SK-N-SH (cell line): ENCODE measurements around the gene SIT1. TPM values are rescaled to one million over a fixed set of nuclear protein-coding genes. Genes with fewer than 3 reads are reported as not detected.

Experiments
- CTCF ChIA-PET: fragments of 300-600, 350-600 bp; formaldehyde crosslinking; extraction: SDS; loops from one replicate; lab custom pipeline; 2021; lab: Yijun Ruan, JAX
- POLR2A ChIA-PET: fragments of 350-600 bp; sonication (Branson Sonifier 250); formaldehyde crosslinking; extraction: SDS; loops from one replicate; lab custom pipeline; 2020; ENCODE audit warnings: antibody characterized with exemption, inconsistent platforms; lab: Yijun Ruan, JAX
- DNase-seq: peaks from one replicate; pipeline ENCODE4 v3.0.0; 2012
- H2AFZ ChIP-seq: fragments of 200-600 bp; sonication (generic); 2 replicates; pipeline ENCODE4 v1.8.1; 2016; ENCODE audit warnings: antibody characterized with exemption, mild to moderate bottlenecking, low read depth
- H3F3A ChIP-seq: fragments of 200-600 bp; sonication (generic); replicated peaks from 2 replicates; pipeline ENCODE3; 2016; ENCODE audit warnings: antibody characterized with exemption, mild to moderate bottlenecking; ENCODE audit not compliant: insufficient read depth
- H3K27ac ChIP-seq, 2 experiments: fragments of 200-500 bp in 1 of 2; fragments of 200-600 bp in 1 of 2; sonication (Bioruptor generic) in 1 of 2; sonication (generic), shearing (Covaris generic) in 1 of 2; 2 replicates each; pipeline versions ENCODE4 v1.5.1 to v1.6.1; 2014 to 2016; ENCODE audit warnings: low read depth in 2 of 2, inconsistent platforms in 1 of 2, low read length in 1 of 2, mild to moderate bottlenecking in 1 of 2, mixed read lengths in 1 of 2
- H3K27me3 ChIP-seq: fragments of 200-600 bp; sonication (generic), shearing (Covaris generic); 2 replicates; pipeline ENCODE4 v1.6.1; 2016; ENCODE audit warnings: mixed run types; ENCODE audit not compliant: insufficient read depth
- H3K36me3 ChIP-seq, 2 experiments: fragments of 200-500 bp in 1 of 2; fragments of 200-600 bp in 1 of 2; sonication (Bioruptor generic) in 1 of 2; sonication (generic) in 1 of 2; replicated peaks in 1 of 2; 2 replicates each; pipeline versions ENCODE3 to v1.5.1; 2014 to 2016; ENCODE audit warnings: low read length in 1 of 2, mild to moderate bottlenecking in 1 of 2; ENCODE audit not compliant: insufficient read depth in 2 of 2, control insufficient read depth in 1 of 2
- H3K4me1 ChIP-seq, 2 experiments: fragments of 200-500 bp in 1 of 2; fragments of 200-600 bp in 1 of 2; sonication (Bioruptor generic) in 1 of 2; sonication (generic), shearing (Covaris generic) in 1 of 2; 2 replicates each; pipeline versions ENCODE4 v1.5.1 to v1.6.1; 2014 to 2016; ENCODE audit warnings: low read depth in 1 of 2, low read length in 1 of 2, mixed run types in 1 of 2; ENCODE audit not compliant: insufficient read depth in 2 of 2, control insufficient read depth in 1 of 2
- H3K4me2 ChIP-seq: fragments of 200-600 bp; sonication (generic), shearing (Covaris generic); 2 replicates; pipeline ENCODE4 v1.6.1; 2017; ENCODE audit warnings: mixed run types
- H3K4me3 ChIP-seq, 2 experiments: fragments of 200-500 bp in 1 of 2; fragments of 200-600 bp in 1 of 2; sonication (Bioruptor generic) in 1 of 2; sonication (generic), shearing (Covaris generic) in 1 of 2; 2 replicates each; pipeline versions ENCODE4 v1.5.1 to v1.8.1; 2014 to 2016; ENCODE audit warnings: low read depth in 2 of 2, inconsistent platforms in 1 of 2, low read length in 1 of 2, mild to moderate bottlenecking in 1 of 2, mixed read lengths in 1 of 2, moderate library complexity in 1 of 2
- H3K79me2 ChIP-seq: fragments of 200-600 bp; sonication (generic); 2 replicates; pipeline ENCODE4 v1.8.1; 2017; ENCODE audit warnings: mild to moderate bottlenecking; ENCODE audit not compliant: insufficient read depth
- H3K9ac ChIP-seq: fragments of 200-600 bp; sonication (generic); 2 replicates; pipeline ENCODE4 v1.6.1; 2017; ENCODE audit warnings: mixed run types
- H3K9me2 ChIP-seq: fragments of 200-600 bp; sonication (generic); 2 replicates; pipeline ENCODE4 v1.6.1; 2017; ENCODE audit warnings: mixed run types
- H3K9me3 ChIP-seq: fragments of 200-600 bp; sonication (generic); 2 replicates; pipeline ENCODE4 v1.6.1; 2017; ENCODE audit warnings: mixed run types, mild to moderate bottlenecking, moderate library complexity
- H4K20me1 ChIP-seq: fragments of 200-600 bp; sonication (generic); 2 replicates; pipeline ENCODE4 v1.6.1; 2017; ENCODE audit warnings: mild to moderate bottlenecking, mixed run types; ENCODE audit not compliant: insufficient read depth
- EP300 ChIP-seq, 2 experiments: IDR thresholded peaks; 2 replicates each; pipeline versions ENCODE4 v1.4.0 to v1.6.1; 2012; ENCODE audit warnings: borderline replicate concordance in 1 of 2, low read depth in 1 of 2, low read length in 1 of 2
- EZH2phosphoT487 ChIP-seq: fragments of 200-600 bp; sonication (generic); IDR thresholded peaks from 2 replicates; pipeline ENCODE4 v1.6.1; 2017; ENCODE audit warnings: low read depth, mixed run types, mild to moderate bottlenecking, antibody characterized with exemption, moderate library complexity, borderline replicate concordance
- NFIC ChIP-seq: IDR thresholded peaks from 2 replicates; pipeline ENCODE4 v1.4.0; 2012; ENCODE audit warnings: borderline replicate concordance
- NRF1 ChIP-seq: IDR thresholded peaks from 2 replicates; pipeline ENCODE4 v1.6.1; 2012; ENCODE audit warnings: low read depth, mild to moderate bottlenecking, low read length
- POLR2AphosphoS5 ChIP-seq: IDR thresholded peaks from 2 replicates; pipeline ENCODE4 v1.6.1; 2012; ENCODE audit warnings: low read depth, low read length
- RAD21 ChIP-seq: IDR thresholded peaks from 2 replicates; pipeline ENCODE4 v1.6.1; 2012; ENCODE audit warnings: mild to moderate bottlenecking, low read length
- RFX5 ChIP-seq: IDR thresholded peaks from 2 replicates; pipeline ENCODE4 v1.6.1; 2012; ENCODE audit warnings: mild to moderate bottlenecking, improper control_type of control experiment, low read length
- SIN3A ChIP-seq: IDR thresholded peaks from 2 replicates; pipeline ENCODE4 v1.6.1; 2012; ENCODE audit warnings: low read depth, mild to moderate bottlenecking, low read length, moderate library complexity, borderline replicate concordance
- TAF1 ChIP-seq: IDR thresholded peaks from 2 replicates; pipeline ENCODE4 v1.6.1; 2012; ENCODE audit warnings: low read depth, mild to moderate bottlenecking, low read length, moderate library complexity, borderline replicate concordance
- TEAD4 ChIP-seq: IDR thresholded peaks from 2 replicates; pipeline ENCODE4 v1.4.0; 2012; ENCODE audit warnings: mild to moderate bottlenecking, borderline replicate concordance; ENCODE audit not compliant: insufficient read depth
- YY1 ChIP-seq: IDR thresholded peaks from 2 replicates; pipeline ENCODE4 v1.4.0; 2012; ENCODE audit warnings: low read depth, mild to moderate bottlenecking
- WGBS: methylation state at CpG from one replicate; pipeline ENCODE4 v1.1.6; 2017; ENCODE audit warnings: low lambda C conversion rate; 5-methylcytosine and 5-hydroxymethylcytosine counted together
- polyA plus RNA-seq, 3 experiments: library from polyadenylated mRNA; depleted of rRNA; stranded (reverse); fragments of >200 nt; gene quantifications; 2 replicates each; pipeline ENCODE4 v1.2.3, GENCODE V29; 2012
- TF ChIP-seq, protein P1 (sequence below): IDR thresholded peaks from 2 replicates; pipeline ENCODE4; 2012
- TF ChIP-seq, protein P2 (sequence below): IDR thresholded peaks from 2 replicates; pipeline ENCODE4 v1.4.0; 2012; ENCODE audit warnings: low read depth, borderline replicate concordance
- TF ChIP-seq, protein P3 (sequence below): fragments of 200-600 bp; sonication (generic); IDR thresholded peaks from 2 replicates; pipeline ENCODE4 v1.6.1; 2017; ENCODE audit warnings: antibody characterized with exemption, mild to moderate bottlenecking, moderate library complexity
- TF ChIP-seq, protein P4 (sequence below): IDR thresholded peaks from 2 replicates; pipeline ENCODE4 v1.4.0; 2012; ENCODE audit warnings: low read depth, borderline replicate concordance
- TF ChIP-seq, protein P5 (sequence below): fragments of 150-350 bp; IDR thresholded peaks from 2 replicates; pipeline ENCODE4 v1.6.1; 2017; ENCODE audit warnings: antibody characterized with exemption, low read length, low read depth, borderline replicate concordance

The SIT1 gene
- polyA plus RNA-seq, 1 of the 3 experiments (the other 2 are of a cell fraction) = not detected

DNA sequence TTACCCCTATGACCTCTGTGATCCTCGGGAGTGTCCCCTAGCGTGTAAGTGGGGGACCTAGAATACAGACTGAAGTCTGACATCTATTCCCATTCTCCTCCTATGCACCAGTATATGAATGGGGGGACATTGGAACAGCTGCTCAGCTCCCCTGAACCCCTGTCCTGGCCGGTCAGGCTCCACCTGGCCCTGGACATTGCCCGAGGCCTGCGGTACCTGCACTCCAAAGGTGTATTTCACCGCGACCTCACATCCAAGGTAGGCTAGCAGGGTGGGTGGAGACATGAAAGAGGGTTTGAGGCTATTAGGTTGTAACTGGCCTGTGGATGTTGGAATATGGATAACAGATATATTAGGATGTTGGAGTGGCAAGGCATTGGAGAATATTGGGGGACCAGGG, 44.0 kb downstream of the SIT1 start:
- 0 out of 2 replicates have a peak overlapping the region, but pooled peaks have one; percentile 25 for H3K9ac ChIP-seq
- peaks cover 22% of the 10 kb centered on the region for H3K79me2 ChIP-seq
- H4K20me1 ChIP-seq = peaks cover 11% of the 10 kb centered on the region
- H3K27me3 ChIP-seq = no peaks in the 10 kb centered on the region
- DNase-seq = no peak
- no peaks in the 10 kb centered on the region for H3K9me3 ChIP-seq
- H3K4me2 ChIP-seq = peak overlapping the region; percentile 86
- H3K4me3 ChIP-seq = peak overlapping the region in 1 of 2 experiments; percentile 71; a peak in 3 of 4 replicates
- TF ChIP-seq, protein P1, sequence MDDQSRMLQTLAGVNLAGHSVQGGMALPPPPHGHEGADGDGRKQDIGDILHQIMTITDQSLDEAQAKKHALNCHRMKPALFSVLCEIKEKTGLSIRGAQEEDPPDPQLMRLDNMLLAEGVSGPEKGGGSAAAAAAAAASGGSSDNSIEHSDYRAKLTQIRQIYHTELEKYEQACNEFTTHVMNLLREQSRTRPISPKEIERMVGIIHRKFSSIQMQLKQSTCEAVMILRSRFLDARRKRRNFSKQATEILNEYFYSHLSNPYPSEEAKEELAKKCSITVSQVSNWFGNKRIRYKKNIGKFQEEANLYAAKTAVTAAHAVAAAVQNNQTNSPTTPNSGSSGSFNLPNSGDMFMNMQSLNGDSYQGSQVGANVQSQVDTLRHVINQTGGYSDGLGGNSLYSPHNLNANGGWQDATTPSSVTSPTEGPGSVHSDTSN = no peak
- TF ChIP-seq TAF1 (no peak), EZH2phosphoT487 (no peak), RAD21 (no peak), POLR2AphosphoS5 (no peak), RFX5 (no peak), TEAD4 (no peak), NFIC (no peak), EP300 (IDR thresholded peaks at IDR 0.05; ENCODE audit: borderline replicate concordance in 1 of 2, low read depth in 1 of 2, low read length in 1 of 2) (no peak), YY1 (no peak), SIN3A (no peak), NRF1 (no peak)
- TF ChIP-seq, protein P2, sequence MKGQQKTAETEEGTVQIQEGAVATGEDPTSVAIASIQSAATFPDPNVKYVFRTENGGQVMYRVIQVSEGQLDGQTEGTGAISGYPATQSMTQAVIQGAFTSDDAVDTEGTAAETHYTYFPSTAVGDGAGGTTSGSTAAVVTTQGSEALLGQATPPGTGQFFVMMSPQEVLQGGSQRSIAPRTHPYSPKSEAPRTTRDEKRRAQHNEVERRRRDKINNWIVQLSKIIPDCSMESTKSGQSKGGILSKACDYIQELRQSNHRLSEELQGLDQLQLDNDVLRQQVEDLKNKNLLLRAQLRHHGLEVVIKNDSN = no peak
- TF ChIP-seq, protein P3, sequence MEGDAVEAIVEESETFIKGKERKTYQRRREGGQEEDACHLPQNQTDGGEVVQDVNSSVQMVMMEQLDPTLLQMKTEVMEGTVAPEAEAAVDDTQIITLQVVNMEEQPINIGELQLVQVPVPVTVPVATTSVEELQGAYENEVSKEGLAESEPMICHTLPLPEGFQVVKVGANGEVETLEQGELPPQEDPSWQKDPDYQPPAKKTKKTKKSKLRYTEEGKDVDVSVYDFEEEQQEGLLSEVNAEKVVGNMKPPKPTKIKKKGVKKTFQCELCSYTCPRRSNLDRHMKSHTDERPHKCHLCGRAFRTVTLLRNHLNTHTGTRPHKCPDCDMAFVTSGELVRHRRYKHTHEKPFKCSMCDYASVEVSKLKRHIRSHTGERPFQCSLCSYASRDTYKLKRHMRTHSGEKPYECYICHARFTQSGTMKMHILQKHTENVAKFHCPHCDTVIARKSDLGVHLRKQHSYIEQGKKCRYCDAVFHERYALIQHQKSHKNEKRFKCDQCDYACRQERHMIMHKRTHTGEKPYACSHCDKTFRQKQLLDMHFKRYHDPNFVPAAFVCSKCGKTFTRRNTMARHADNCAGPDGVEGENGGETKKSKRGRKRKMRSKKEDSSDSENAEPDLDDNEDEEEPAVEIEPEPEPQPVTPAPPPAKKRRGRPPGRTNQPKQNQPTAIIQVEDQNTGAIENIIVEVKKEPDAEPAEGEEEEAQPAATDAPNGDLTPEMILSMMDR = no peak
- TF ChIP-seq, protein P4, sequence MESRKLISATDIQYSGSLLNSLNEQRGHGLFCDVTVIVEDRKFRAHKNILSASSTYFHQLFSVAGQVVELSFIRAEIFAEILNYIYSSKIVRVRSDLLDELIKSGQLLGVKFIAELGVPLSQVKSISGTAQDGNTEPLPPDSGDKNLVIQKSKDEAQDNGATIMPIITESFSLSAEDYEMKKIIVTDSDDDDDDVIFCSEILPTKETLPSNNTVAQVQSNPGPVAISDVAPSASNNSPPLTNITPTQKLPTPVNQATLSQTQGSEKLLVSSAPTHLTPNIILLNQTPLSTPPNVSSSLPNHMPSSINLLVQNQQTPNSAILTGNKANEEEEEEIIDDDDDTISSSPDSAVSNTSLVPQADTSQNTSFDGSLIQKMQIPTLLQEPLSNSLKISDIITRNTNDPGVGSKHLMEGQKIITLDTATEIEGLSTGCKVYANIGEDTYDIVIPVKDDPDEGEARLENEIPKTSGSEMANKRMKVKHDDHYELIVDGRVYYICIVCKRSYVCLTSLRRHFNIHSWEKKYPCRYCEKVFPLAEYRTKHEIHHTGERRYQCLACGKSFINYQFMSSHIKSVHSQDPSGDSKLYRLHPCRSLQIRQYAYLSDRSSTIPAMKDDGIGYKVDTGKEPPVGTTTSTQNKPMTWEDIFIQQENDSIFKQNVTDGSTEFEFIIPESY = no peak
- TF ChIP-seq, protein P5, sequence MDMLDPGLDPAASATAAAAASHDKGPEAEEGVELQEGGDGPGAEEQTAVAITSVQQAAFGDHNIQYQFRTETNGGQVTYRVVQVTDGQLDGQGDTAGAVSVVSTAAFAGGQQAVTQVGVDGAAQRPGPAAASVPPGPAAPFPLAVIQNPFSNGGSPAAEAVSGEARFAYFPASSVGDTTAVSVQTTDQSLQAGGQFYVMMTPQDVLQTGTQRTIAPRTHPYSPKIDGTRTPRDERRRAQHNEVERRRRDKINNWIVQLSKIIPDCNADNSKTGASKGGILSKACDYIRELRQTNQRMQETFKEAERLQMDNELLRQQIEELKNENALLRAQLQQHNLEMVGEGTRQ = no peak
- ChIA-PET POLR2A (no interaction called here), CTCF (interaction anchor here (1.5 kb wide), 1 partner anchor 9 kb away, joined by 3 read pairs; no protein-coding TSS in a partner anchor)
- H3K36me3 ChIP-seq = peaks cover 7 to 23% of the 10 kb centered on the region in 2 experiments
- peaks cover 14 to 21% of the 10 kb centered on the region in 2 experiments; a peak in 1 of 4 replicates for H3K4me1 ChIP-seq
- H3F3A ChIP-seq = peaks cover 20% of the 10 kb centered on the region
- H3K9me2 ChIP-seq = no peaks in the 10 kb centered on the region
- H2AFZ ChIP-seq = no peak overlapping the region
- 96% methylated on average over 7 of the region's 7 CpGs for WGBS
- H3K27ac ChIP-seq = no peak overlapping the region
